Loucy (cell line): ENCODE data around the gene USP47.

Experiments
- H2AFZ ChIP-seq: fragments of 200-600 bp; sonication (generic); 2 replicates; pipeline ENCODE4 v1.6.0; 2016; ENCODE audit warnings: antibody characterized with exemption, mild to moderate bottlenecking, low read length, moderate library complexity
- H3F3A ChIP-seq: fragments of 200-600 bp; 2 replicates; pipeline ENCODE4 v1.6.0; 2016; ENCODE audit warnings: antibody characterized with exemption, low read depth, mild to moderate bottlenecking
- H3K27me3 ChIP-seq: fragments of 200-600 bp; sonication (generic); 2 replicates; pipeline ENCODE4 v1.6.1; 2014; ENCODE audit warnings: low read length, mild to moderate bottlenecking; ENCODE audit not compliant: insufficient read depth, poor library complexity, severe bottlenecking
- H3K36me3 ChIP-seq: fragments of 200-600 bp; sonication (generic); 2 replicates; pipeline ENCODE4 v1.6.1; 2016; ENCODE audit warnings: low read length; ENCODE audit not compliant: insufficient read depth
- H3K4me1 ChIP-seq: fragments of 200-600 bp; sonication (generic); 2 replicates; pipeline ENCODE4 v1.5.1; 2014; ENCODE audit warnings: low read length, mild to moderate bottlenecking; ENCODE audit not compliant: insufficient read depth, poor library complexity, severe bottlenecking
- H3K4me2 ChIP-seq: fragments of 200-600 bp; sonication (generic); 2 replicates; pipeline ENCODE4 v1.6.0; 2014; ENCODE audit warnings: antibody characterized with exemption, low read length, low read depth, mild to moderate bottlenecking; ENCODE audit not compliant: poor library complexity, severe bottlenecking
- H3K4me3 ChIP-seq: fragments of 200-600 bp; sonication (generic); 2 replicates; pipeline ENCODE4 v1.5.1; 2014; ENCODE audit warnings: low read length, mild to moderate bottlenecking, mixed read lengths; ENCODE audit not compliant: poor library complexity, severe bottlenecking
- H3K79me2 ChIP-seq: fragments of 200-600 bp; sonication (generic); 2 replicates; pipeline ENCODE4 v1.6.1; 2014; ENCODE audit warnings: low read length; ENCODE audit not compliant: insufficient read depth
- H3K9ac ChIP-seq: fragments of 200-600 bp; sonication (generic); 2 replicates; pipeline ENCODE4 v1.6.0; 2014; ENCODE audit warnings: mild to moderate bottlenecking, low read depth, low read length, moderate library complexity; ENCODE audit not compliant: poor library complexity, severe bottlenecking
- H3K9me2 ChIP-seq: fragments of 200-600 bp; sonication (generic); replicated peaks from 2 replicates; pipeline ENCODE4 v1.6.1; 2016; ENCODE audit warnings: low read depth, low read length, mixed read lengths
- H3K9me3 ChIP-seq: fragments of 200-600 bp; sonication (generic); 2 replicates; pipeline ENCODE4 v1.6.1; 2014; ENCODE audit warnings: mild to moderate bottlenecking, antibody characterized with exemption, low read length, low read depth; ENCODE audit not compliant: insufficient read depth
- H4K20me1 ChIP-seq: fragments of 200-600 bp; sonication (generic); 2 replicates; pipeline ENCODE4 v1.6.0; 2014; ENCODE audit warnings: antibody characterized with exemption, low read length, mild to moderate bottlenecking; ENCODE audit not compliant: insufficient read depth, poor library complexity, severe bottlenecking
- CTCF ChIP-seq: fragments of 200-600 bp; sonication (generic); conservative IDR thresholded peaks from 2 replicates; pipeline ENCODE4 v1.5.1; 2014; ENCODE audit warnings: mild to moderate bottlenecking, antibody characterized with exemption, low read length
- EZH2phosphoT487 ChIP-seq: fragments of 200-600 bp; IDR thresholded peaks from 2 replicates; pipeline ENCODE4 v1.6.1; 2018; ENCODE audit warnings: antibody characterized with exemption, mild to moderate bottlenecking, moderate library complexity, borderline replicate concordance

Gene USP47

GRCh38 chr11:11845551-11845950 is 3.8 kb downstream of the USP47 start:
- H3K4me3 ChIP-seq = peak overlapping the region; percentile 85
- peaks cover 71% of the 10 kb centered on the region for H4K20me1 ChIP-seq
- peaks cover 87% of the 10 kb centered on the region for H3K79me2 ChIP-seq
- no peaks in the 10 kb centered on the region; the same call in 1 of the 2 replicates for H3F3A ChIP-seq
- H3K9me2 ChIP-seq = no peaks in the 10 kb centered on the region
- H3K4me1 ChIP-seq = peaks cover 68% of the 10 kb centered on the region
- TF ChIP-seq EZH2phosphoT487 (no peak), CTCF (no peak)
- peak overlapping the region; percentile 98 for H3K4me2 ChIP-seq
- no peaks in the 10 kb centered on the region for H3K27me3 ChIP-seq
- H3K9me3 ChIP-seq = no peaks in the 10 kb centered on the region
- no peaks in the 10 kb centered on the region for H3K36me3 ChIP-seq
- H3K9ac ChIP-seq = peak overlapping the region; percentile 95
- H2AFZ ChIP-seq = no peak overlapping the region

- H3K4me3 ChIP-seq = peak overlapping the region; percentile 85
- TF ChIP-seq EZH2phosphoT487 (no peak), CTCF (no peak)
- peak overlapping the region; percentile 98 for H3K4me2 ChIP-seq
- no peaks in the 10 kb centered on the region for H3K36me3 ChIP-seq
- no peaks in the 10 kb centered on the region for H3K9me3 ChIP-seq
- peaks cover 100% of the 10 kb centered on the region for H3K79me2 ChIP-seq
- H3K9ac ChIP-seq = peak overlapping the region; percentile 95
- H3F3A ChIP-seq = no peaks in the 10 kb centered on the region; the same call in 1 of the 2 replicates
- peaks cover 71% of the 10 kb centered on the region for H3K4me1 ChIP-seq
- peaks cover 86% of the 10 kb centered on the region for H4K20me1 ChIP-seq
- H3K27me3 ChIP-seq = no peaks in the 10 kb centered on the region
- H2AFZ ChIP-seq = no peak overlapping the region
- no peaks in the 10 kb centered on the region for H3K9me2 ChIP-seq
Measured at GRCh38 chr11:11847082-11847481, 5.3 kb downstream of the USP47 start.

DNA sequence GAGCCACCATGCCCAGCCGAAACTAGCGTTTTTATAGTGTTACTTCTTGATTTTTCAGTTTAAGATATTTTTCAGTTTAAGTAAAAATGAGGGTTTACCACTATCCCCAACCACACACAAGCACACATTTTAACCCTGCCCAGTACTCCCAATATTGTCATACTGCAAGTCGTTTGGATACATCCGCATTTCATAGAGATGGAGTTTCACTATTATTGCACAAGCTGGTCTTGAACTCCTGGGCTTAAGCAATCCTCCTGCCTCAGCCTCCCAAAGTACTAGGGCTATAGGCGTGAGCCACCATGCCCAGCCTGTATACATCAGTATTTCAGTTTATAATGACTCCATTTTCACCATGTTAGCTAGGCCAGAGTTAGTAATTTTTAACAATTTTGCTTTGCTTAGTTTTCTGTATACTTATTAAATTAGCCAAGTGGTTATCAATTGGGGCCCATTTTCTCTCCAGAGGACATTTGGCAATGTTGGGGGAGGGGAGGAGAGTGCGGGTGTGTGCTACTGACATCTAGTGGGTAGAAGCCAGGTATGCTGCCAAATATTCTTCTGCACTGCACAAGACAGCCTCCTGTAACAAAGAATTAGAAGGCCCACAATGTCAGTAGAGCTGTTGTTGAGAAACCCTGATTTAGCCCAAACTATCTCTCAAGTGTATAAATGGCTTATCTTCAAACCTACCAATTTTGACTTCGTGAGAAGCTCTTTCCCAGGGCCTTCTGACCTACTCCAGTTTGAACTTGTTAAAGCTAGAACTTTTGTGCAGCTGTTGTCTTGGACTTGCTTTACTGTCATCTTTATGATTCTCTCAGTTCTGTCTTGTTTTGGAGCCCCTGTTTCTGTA is 7.3 kb downstream of the USP47 start:
- H3K79me2 ChIP-seq = peaks cover 99% of the 10 kb centered on the region
- H3K36me3 ChIP-seq = no peaks in the 10 kb centered on the region
- no peaks in the 10 kb centered on the region for H3K9me3 ChIP-seq
- peak overlapping the region; percentile 47 for H3K9ac ChIP-seq
- H3K4me1 ChIP-seq = peaks cover 73% of the 10 kb centered on the region
- H3F3A ChIP-seq = no peaks in the 10 kb centered on the region
- TF ChIP-seq CTCF (peak; percentile 87), EZH2phosphoT487 (no peak)
- peak overlapping the region; percentile 58 for H3K4me3 ChIP-seq
- H2AFZ ChIP-seq = no peak overlapping the region
- H3K27me3 ChIP-seq = no peaks in the 10 kb centered on the region
- H3K9me2 ChIP-seq = no peaks in the 10 kb centered on the region
- H4K20me1 ChIP-seq = peaks cover 84% of the 10 kb centered on the region
- H3K4me2 ChIP-seq = peak overlapping the region; percentile 98
